ENCODE results near the gene TNP1.

The TNP1 gene

GRCh38 chr2:216859944-216860343 is at the start of gene TNP1:
Gene TNP1, minus strand, starts transcription at chr2:216860064. Its CDS starts 30 bp downstream, at chr2:216860034.
- DNase-seq = no peak

GRCh38 chr2:216908300-216908699 is 48.4 kb upstream of the TNP1 start:
- peak; percentile 78 for DNase-seq

- no peak for DNase-seq
Observed at GRCh38 chr2:216905649-216906329, 45.9 kb upstream of the TNP1 start.

- DNase-seq = no peak
Observed at GRCh38 chr2:216904974-216905373, 45.1 kb upstream of the TNP1 start.

- no peak for DNase-seq
Observed at GRCh38 chr2:216904554-216904953, 44.7 kb upstream of the TNP1 start.

GRCh38 chr2:216903470-216903869 is 43.6 kb upstream of the TNP1 start:
- no peak for DNase-seq

GRCh38 chr2:216901273-216901672 is 41.4 kb upstream of the TNP1 start:
- DNase-seq = no peak

GRCh38 chr2:216900406-216900805 is 40.5 kb upstream of the TNP1 start:
- no peak for DNase-seq

GRCh38 chr2:216897561-216898203 is 37.8 kb upstream of the TNP1 start:
- DNase-seq = no peak

- no peak for DNase-seq
Observed at GRCh38 chr2:216890138-216890537, 30.3 kb upstream of the TNP1 start.

GRCh38 chr2:216888887-216889622 is 29.2 kb upstream of the TNP1 start:
- no peak for DNase-seq

- no peak for DNase-seq
Observed at GRCh38 chr2:216888081-216888480, 28.2 kb upstream of the TNP1 start.

- no peak for DNase-seq
Observed at GRCh38 chr2:216887138-216887537, 27.3 kb upstream of the TNP1 start.

- no peak for DNase-seq
Observed at GRCh38 chr2:216885117-216885553, 25.3 kb upstream of the TNP1 start.

- DNase-seq = no peak
Observed at GRCh38 chr2:216884347-216884746, 24.5 kb upstream of the TNP1 start.

- DNase-seq = no peak
Observed at GRCh38 chr2:216882876-216883275, 23.0 kb upstream of the TNP1 start.

GRCh38 chr2:216881411-216881810 is 21.5 kb upstream of the TNP1 start:
- DNase-seq = no peak

GRCh38 chr2:216880509-216881184 is 20.8 kb upstream of the TNP1 start:
- no peak for DNase-seq

- no peak for DNase-seq
Observed at GRCh38 chr2:216879727-216880508, 20.1 kb upstream of the TNP1 start.

GRCh38 chr2:216878072-216878471 is 18.2 kb upstream of the TNP1 start:
- DNase-seq = no peak

- DNase-seq = no peak
Observed at GRCh38 chr2:216877085-216877484, 17.2 kb upstream of the TNP1 start.

GRCh38 chr2:216875862-216876261 is 16.0 kb upstream of the TNP1 start:
- DNase-seq = no peak

GRCh38 chr2:216873573-216873972 is 13.7 kb upstream of the TNP1 start:
- no peak for DNase-seq
